ENCODE data around the gene AGPS.

The AGPS gene

DNA sequence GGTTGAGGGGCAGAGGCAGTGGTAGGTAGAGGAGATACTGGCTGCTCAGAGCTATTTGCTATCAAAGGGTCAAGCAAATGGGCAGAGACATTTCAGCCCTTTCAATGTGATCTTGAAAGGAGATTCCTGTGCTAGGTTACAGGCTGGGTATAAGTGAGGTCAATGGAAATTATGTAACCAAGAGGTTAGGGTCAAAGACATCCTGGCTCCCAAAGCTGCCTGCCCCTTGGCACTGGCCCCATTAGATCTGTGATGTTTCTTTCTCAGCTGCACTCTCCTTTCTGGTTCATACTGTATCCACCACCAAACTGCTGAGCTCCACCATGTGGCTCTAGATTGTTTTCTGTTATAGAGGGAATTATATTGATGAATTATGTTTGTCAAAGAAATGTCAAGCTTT lies 200.4 kb downstream of the AGPS start:
- no peak for DNase-seq

DNA sequence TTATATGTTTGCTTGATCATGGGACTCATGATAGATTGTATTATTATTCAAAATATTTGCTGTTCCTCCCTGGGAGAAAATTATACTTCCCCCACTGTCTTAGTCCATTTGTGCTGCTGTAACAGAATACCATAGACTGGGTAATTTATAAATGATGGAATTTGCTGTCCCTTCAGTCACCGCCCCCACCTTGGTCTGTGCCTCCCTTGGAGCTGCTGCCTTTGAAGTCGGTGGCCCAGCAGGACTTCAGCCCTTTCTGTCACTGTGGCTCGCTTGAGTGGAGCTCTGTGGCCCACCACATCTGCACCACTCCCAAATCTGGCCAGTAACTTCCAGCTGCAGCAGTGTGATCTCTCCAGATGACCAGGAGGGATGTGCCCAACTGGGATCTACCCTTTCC lies 200.8 kb downstream of the AGPS start:
- no peak for DNase-seq
